Parathyroid adenoma (tissue), 2 donors: ENCODE data around the gene DHRS9.

Source experiments
- H2AFZ ChIP-seq: fragments of 300-600 bp; sonication (generic); one replicate; pipeline ENCODE4 v1.7.0; 2017; ENCODE audit warnings: antibody characterized with exemption, mild to moderate bottlenecking
- H3K27ac ChIP-seq: fragments of 300-600 bp; sonication (generic); one replicate; pipeline ENCODE4 v1.7.0; 2017
- H3K27me3 ChIP-seq: fragments of 300-600 bp; sonication (generic); one replicate; pipeline ENCODE4 v1.7.0; 2017; ENCODE audit warnings: low read length; ENCODE audit not compliant: control insufficient read depth, insufficient read depth
- H3K36me3 ChIP-seq: fragments of 300-600 bp; sonication (generic); one replicate; pipeline ENCODE4 v1.7.0; 2017; ENCODE audit warnings: low read length; ENCODE audit not compliant: control insufficient read depth, insufficient read depth
- H3K4me1 ChIP-seq: fragments of 300-600 bp; sonication (generic); one replicate; pipeline ENCODE4 v1.7.0; 2017; ENCODE audit warnings: control low read depth
- H3K4me2 ChIP-seq: fragments of 300-600 bp; sonication (generic); one replicate; pipeline ENCODE4 v1.7.0; 2017; ENCODE audit warnings: low read length
- H3K4me3 ChIP-seq: fragments of 300-600 bp; sonication (generic); one replicate; pipeline ENCODE4 v1.7.0; 2017; ENCODE audit warnings: low read depth, low read length
- H3K79me2 ChIP-seq: fragments of 300-600 bp; sonication (generic); one replicate; pipeline ENCODE4 v1.7.0; 2017; ENCODE audit warnings: control low read depth
- H3K9ac ChIP-seq: fragments of 300-600 bp; sonication (generic); one replicate; pipeline ENCODE4 v1.7.0; 2017; ENCODE audit warnings: mild to moderate bottlenecking
- H3K9me3 ChIP-seq: fragments of 300-600 bp; sonication (generic); one replicate; pipeline ENCODE4 v1.7.0; 2017; ENCODE audit warnings: low read length; ENCODE audit not compliant: control insufficient read depth
- CTCF ChIP-seq: fragments of 300-600 bp; sonication (generic); IDR thresholded peaks from one replicate; pipeline ENCODE4 v1.7.0; 2017; ENCODE audit warnings: antibody characterized with exemption, mild to moderate bottlenecking
- donor health status: primary hyperparathyroidism.

Gene DHRS9

GRCh38 chr2:169065422-169065821 lies 3.9 kb upstream of the DHRS9 start:
- Histone ChIP-seq H3K36me3 (no peaks in the 10 kb centered on the region), H2AFZ (no peak overlapping the region), H3K27me3 (no peaks in the 10 kb centered on the region), H3K4me2 (no peak overlapping the region), H3K27ac (no peak overlapping the region), H3K9me3 (no peaks in the 10 kb centered on the region), H3K9ac (no peak overlapping the region), H3K79me2 (no peaks in the 10 kb centered on the region), H3K4me3 (no peak overlapping the region), H3K4me1 (no peaks in the 10 kb centered on the region)
- TF ChIP-seq CTCF: no peak

GRCh38 chr2:169065864-169066517 lies 3.4 kb upstream of the DHRS9 start:
- Histone ChIP-seq H3K27me3 (no peaks in the 10 kb centered on the region), H2AFZ (no peak overlapping the region), H3K4me1 (no peaks in the 10 kb centered on the region), H3K4me3 (no peak overlapping the region), H3K4me2 (no peak overlapping the region), H3K79me2 (no peaks in the 10 kb centered on the region), H3K9ac (no peak overlapping the region), H3K36me3 (no peaks in the 10 kb centered on the region), H3K9me3 (no peaks in the 10 kb centered on the region), H3K27ac (no peak overlapping the region)
- TF ChIP-seq CTCF: no peak

GRCh38 chr2:169066897-169067296 lies 2.5 kb upstream of the DHRS9 start:
- H3K79me2 ChIP-seq: no peaks in the 10 kb centered on the region
- no peak overlapping the region for H3K9ac ChIP-seq
- H2AFZ ChIP-seq: no peak overlapping the region
- no peak overlapping the region for H3K27ac ChIP-seq
- no peak overlapping the region for H3K4me3 ChIP-seq
- no peaks in the 10 kb centered on the region for H3K4me1 ChIP-seq
- no peak overlapping the region for H3K4me2 ChIP-seq
- no peaks in the 10 kb centered on the region for H3K9me3 ChIP-seq
- no peaks in the 10 kb centered on the region for H3K36me3 ChIP-seq
- TF ChIP-seq CTCF: no peak
- H3K27me3 ChIP-seq: no peaks in the 10 kb centered on the region

GRCh38 chr2:169069833-169070232 lies 470 bp downstream of the DHRS9 start:
- H3K4me3 ChIP-seq: no peak overlapping the region
- H3K9ac ChIP-seq: no peak overlapping the region
- H3K9me3 ChIP-seq: no peaks in the 10 kb centered on the region
- H3K36me3 ChIP-seq: no peaks in the 10 kb centered on the region
- no peaks in the 10 kb centered on the region for H3K79me2 ChIP-seq
- no peaks in the 10 kb centered on the region for H3K4me1 ChIP-seq
- TF ChIP-seq CTCF: no peak
- H3K4me2 ChIP-seq: no peak overlapping the region
- H2AFZ ChIP-seq: no peak overlapping the region
- no peak overlapping the region for H3K27ac ChIP-seq
- H3K27me3 ChIP-seq: no peaks in the 10 kb centered on the region

GRCh38 chr2:169071455-169071854 lies 2.1 kb downstream of the DHRS9 start:
- Histone ChIP-seq H3K4me2 (no peak overlapping the region), H3K27me3 (no peaks in the 10 kb centered on the region), H2AFZ (no peak overlapping the region), H3K4me1 (no peaks in the 10 kb centered on the region), H3K79me2 (no peaks in the 10 kb centered on the region), H3K27ac (no peak overlapping the region), H3K36me3 (no peaks in the 10 kb centered on the region), H3K4me3 (no peak overlapping the region), H3K9me3 (no peaks in the 10 kb centered on the region), H3K9ac (no peak overlapping the region)
- no peak for TF ChIP-seq CTCF
